IPS-15b (cell line): Measurements from ENCODE around the gene TRIM62.

Experiments used
- H3K27me3 ChIP-seq: one replicate; pipeline ENCODE4 v1.6.1; 2013; ENCODE audit warnings: low read length; ENCODE audit not compliant: control insufficient read depth, insufficient read depth
- H3K36me3 ChIP-seq: one replicate; pipeline ENCODE4 v1.6.1; 2013; ENCODE audit warnings: low read length; ENCODE audit not compliant: control insufficient read depth, insufficient read depth
- H3K4me1 ChIP-seq: one replicate; pipeline ENCODE4 v1.6.1; 2013; ENCODE audit warnings: mild to moderate bottlenecking, low read length; ENCODE audit not compliant: control insufficient read depth, insufficient read depth
- H3K4me3 ChIP-seq: one replicate; pipeline ENCODE4 v1.5.1; 2013; ENCODE audit warnings: low read depth, low read length
- H3K9ac ChIP-seq: one replicate; pipeline ENCODE4 v1.6.1; 2013; ENCODE audit warnings: low read depth, mild to moderate bottlenecking, low read length
- H3K9me3 ChIP-seq: one replicate; pipeline ENCODE4 v1.6.1; 2013; ENCODE audit warnings: mild to moderate bottlenecking, low read length; ENCODE audit not compliant: control insufficient read depth, insufficient read depth

Gene TRIM62

DNA sequence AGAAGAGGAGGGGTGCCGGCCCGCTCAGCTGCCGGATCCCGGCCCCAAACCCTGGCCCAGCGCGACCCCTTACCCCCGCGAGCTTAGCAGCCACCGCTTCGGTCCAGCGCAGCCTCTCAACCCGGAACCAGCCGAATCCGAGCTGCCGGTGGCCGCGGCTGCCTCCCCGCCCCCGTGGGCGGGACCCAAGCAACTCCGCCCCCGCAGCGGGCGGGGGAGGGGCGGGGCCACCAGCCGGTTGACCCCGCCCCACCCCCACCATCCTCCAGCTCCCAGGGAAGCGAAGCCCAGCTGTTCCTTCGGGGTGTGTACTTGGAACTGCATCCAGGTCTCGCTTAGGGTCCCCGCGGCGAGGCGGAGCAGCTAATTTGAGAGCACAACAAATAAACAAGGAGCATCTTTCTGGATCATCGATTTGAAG lies at the start of gene TRIM62:
TRIM62 (minus strand) TSS at position 123 of the 421 bp plus-strand sequence. CDS start 611 bp downstream, outside the sequence.
- H3K9me3 ChIP-seq = no peaks in the 10 kb centered on the region
- H3K27me3 ChIP-seq = peaks cover 15% of the 10 kb centered on the region
- H3K9ac ChIP-seq = no peak within 1 kb of the TSS
- H3K4me1 ChIP-seq = peaks cover 7% of the 10 kb centered on the region
- H3K4me3 ChIP-seq = peak within 1 kb of the TSS; percentile 86
- no peaks in the 10 kb centered on the region for H3K36me3 ChIP-seq

DNA sequence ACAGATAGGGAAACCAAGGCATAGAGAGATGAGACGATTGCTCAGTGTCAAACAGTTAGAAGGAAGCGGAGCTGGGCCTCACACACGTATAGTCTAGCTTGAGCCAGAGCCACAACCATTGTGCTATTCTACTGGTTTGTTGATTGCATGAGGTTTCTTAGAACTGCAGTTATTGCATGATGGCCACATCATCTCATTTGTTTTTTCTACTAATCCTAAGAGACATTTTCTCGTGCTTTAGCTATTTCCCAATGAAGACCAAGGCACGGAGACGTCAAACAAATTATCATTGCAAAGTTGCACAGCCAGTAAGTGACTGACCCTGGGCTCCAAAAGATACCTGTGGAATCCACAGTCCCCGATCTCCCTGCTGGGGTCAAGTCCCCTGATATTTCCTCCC lies 49.3 kb upstream of the TRIM62 start:
- no peak overlapping the region for H3K9ac ChIP-seq
- H3K4me1 ChIP-seq = no peaks in the 10 kb centered on the region

DNA sequence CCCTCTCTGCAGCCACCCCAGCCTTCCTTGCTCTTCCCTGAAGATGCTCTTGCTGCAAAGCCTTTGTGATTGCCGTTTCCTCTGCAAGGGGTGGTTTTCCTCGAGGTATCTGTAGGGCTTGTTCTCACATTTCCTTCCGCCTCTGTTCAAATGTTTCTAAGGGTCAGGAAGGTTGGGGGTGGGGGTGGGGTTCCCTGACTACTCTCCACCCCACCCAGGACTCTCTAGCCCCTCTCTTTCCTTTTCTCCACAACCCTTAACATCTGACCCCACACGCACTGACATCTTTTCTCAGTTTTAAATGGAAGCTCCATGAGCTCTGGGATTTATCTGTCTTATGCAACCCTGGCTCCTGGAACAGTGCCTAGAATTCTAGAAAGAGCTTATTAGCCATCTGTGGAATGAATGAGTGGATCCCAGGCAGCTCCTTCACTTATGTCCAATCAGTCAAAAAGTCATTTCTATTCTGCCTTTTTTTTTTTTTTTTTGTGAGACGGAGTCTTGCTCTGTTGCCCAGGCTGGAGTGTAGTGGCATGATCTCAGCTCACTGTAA lies 47.2 kb upstream of the TRIM62 start:
- Histone ChIP-seq H3K27me3 (no peaks in the 10 kb centered on the region), H3K4me3 (no peak overlapping the region), H3K36me3 (no peaks in the 10 kb centered on the region), H3K9ac (no peak overlapping the region), H3K4me1 (no peaks in the 10 kb centered on the region), H3K9me3 (peaks cover 4% of the 10 kb centered on the region)

More for the DNA sequence above, 49.3 kb upstream of the TRIM62 start:
- H3K36me3 ChIP-seq = no peaks in the 10 kb centered on the region
- no peaks in the 10 kb centered on the region for H3K9me3 ChIP-seq
- no peak overlapping the region for H3K4me3 ChIP-seq
- no peaks in the 10 kb centered on the region for H3K27me3 ChIP-seq

DNA sequence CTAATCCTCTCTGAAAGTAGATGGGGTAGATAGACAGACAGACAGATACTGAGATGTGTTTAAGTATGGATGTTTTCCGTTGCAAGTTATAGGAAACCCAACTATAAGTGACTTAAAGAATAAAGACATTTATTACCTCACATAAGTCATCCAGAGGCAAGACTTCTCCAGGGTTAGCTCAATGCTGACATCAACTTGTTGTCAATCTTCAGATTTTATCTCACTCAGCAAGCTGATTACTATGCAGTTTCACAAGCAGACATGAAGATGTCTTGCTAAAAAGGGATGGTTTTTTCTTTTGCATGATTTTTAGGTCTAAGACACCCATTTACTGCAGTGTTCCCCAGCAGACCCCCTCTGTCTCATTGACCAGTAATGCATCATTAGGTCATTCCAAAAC lies 43.7 kb upstream of the TRIM62 start:
- no peaks in the 10 kb centered on the region for H3K27me3 ChIP-seq
- H3K4me3 ChIP-seq = no peak overlapping the region
- peaks cover 4% of the 10 kb centered on the region for H3K9me3 ChIP-seq
- H3K36me3 ChIP-seq = no peaks in the 10 kb centered on the region
- no peaks in the 10 kb centered on the region for H3K4me1 ChIP-seq
- H3K9ac ChIP-seq = no peak overlapping the region

DNA sequence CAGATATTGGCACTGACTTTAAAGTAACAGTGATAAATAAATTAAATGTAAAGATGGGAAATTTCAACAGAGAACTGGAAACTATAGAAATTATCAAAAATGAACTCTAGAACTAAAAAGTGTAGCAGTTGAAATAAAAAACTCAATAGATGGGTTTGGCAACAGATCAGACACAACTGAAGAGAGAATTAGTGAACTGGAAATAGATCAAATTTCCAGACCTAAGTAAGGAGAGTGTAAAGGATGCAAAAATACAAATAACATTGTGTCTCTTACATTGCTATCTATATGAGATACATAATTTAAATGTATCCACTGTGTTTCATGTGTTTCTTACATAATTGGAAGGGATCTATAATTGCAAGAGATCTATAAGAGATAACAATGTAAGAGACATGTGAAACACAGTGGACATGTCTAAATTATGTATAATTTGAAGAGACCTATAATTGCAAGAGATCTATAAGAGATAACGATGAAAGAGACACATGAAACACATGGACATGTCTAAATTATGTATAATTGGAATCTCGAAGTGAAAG lies 42.4 kb upstream of the TRIM62 start:
- Histone ChIP-seq H3K4me3 (no peak overlapping the region), H3K9me3 (peaks cover 4% of the 10 kb centered on the region), H3K4me1 (no peaks in the 10 kb centered on the region), H3K27me3 (no peaks in the 10 kb centered on the region), H3K36me3 (no peaks in the 10 kb centered on the region), H3K9ac (no peak overlapping the region)

DNA sequence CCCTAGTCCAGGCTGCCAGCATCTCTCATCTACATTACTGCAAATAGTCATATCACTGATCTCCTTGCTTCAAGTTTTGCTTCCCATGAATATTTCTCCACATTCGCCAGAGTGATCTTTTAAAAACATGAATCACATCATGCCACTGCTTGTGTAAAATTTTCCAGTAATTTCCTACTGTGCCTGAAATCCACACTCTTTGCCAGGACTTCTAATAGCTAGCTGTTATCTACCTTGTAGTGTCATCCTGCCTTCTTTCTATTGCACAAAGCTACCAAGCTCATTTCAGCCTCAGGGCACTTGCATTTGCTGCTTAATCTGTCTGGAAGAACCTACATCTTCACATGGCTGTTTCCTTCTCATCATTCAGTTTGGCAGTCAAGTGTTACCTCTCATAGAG lies 40.5 kb upstream of the TRIM62 start:
- no peaks in the 10 kb centered on the region for H3K4me1 ChIP-seq
- no peak overlapping the region for H3K4me3 ChIP-seq
- peaks cover 4% of the 10 kb centered on the region for H3K9me3 ChIP-seq
- no peaks in the 10 kb centered on the region for H3K36me3 ChIP-seq
- H3K27me3 ChIP-seq = no peaks in the 10 kb centered on the region
- H3K9ac ChIP-seq = no peak overlapping the region

DNA sequence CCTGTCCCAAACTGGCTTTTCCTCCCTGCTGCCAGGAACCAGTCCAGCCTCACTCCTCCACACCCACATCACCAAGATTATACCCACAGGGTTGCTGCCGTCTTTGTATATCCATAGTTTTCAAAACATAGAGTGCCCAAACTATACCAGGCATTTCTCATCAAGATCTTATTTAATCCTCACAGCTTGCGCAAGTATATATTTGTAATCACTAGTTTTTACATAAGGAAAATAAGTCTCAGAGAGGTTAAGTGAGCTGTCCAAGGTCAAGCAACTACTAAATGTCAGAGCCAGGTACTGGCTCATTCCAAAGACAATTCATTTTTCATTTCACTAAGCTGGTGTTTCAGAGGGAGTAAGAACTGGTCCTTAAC lies 39.5 kb upstream of the TRIM62 start:
- H3K4me3 ChIP-seq = no peak overlapping the region
- H3K9me3 ChIP-seq = peaks cover 4% of the 10 kb centered on the region
- H3K27me3 ChIP-seq = no peaks in the 10 kb centered on the region
- H3K4me1 ChIP-seq = no peaks in the 10 kb centered on the region
- no peak overlapping the region for H3K9ac ChIP-seq
- no peaks in the 10 kb centered on the region for H3K36me3 ChIP-seq

DNA sequence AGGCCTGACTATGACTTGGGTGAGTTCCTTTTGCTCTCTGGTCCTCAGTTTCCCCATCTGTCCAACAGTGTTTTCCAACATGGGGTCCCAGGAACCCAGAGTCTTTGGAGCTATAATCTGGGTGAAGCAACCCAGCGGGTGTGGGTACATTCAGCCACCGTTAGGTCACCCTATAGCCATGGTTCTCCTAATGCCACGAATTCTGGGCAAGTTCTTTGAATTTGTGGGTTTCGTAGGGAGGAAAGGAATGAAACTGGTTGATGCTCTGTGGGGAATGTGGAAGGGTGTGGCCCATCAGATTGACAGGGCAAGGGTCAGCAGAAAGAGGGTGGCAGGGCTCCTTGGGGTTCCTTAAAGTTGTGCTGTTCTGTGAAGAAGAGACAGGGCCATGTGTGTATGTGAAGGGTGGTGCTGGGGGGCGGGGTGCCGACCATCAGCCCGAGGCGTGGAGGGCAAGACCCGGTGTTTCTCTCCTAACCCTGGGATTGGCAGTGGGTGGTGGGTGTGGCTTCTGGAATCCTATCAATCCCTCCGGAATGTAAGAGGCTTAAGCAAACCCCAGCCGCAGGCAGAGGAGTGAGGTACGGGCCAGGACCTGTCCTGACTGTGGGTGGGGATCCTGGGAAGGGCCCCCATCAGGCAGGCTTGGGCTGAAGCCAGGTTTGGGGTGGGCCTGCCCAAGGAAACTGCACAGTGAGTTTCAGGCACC lies 39.0 kb upstream of the TRIM62 start:
- H3K9me3 ChIP-seq = peaks cover 4% of the 10 kb centered on the region
- no peak overlapping the region for H3K4me3 ChIP-seq
- no peaks in the 10 kb centered on the region for H3K27me3 ChIP-seq
- H3K36me3 ChIP-seq = no peaks in the 10 kb centered on the region
- H3K9ac ChIP-seq = no peak overlapping the region
- H3K4me1 ChIP-seq = no peaks in the 10 kb centered on the region

DNA sequence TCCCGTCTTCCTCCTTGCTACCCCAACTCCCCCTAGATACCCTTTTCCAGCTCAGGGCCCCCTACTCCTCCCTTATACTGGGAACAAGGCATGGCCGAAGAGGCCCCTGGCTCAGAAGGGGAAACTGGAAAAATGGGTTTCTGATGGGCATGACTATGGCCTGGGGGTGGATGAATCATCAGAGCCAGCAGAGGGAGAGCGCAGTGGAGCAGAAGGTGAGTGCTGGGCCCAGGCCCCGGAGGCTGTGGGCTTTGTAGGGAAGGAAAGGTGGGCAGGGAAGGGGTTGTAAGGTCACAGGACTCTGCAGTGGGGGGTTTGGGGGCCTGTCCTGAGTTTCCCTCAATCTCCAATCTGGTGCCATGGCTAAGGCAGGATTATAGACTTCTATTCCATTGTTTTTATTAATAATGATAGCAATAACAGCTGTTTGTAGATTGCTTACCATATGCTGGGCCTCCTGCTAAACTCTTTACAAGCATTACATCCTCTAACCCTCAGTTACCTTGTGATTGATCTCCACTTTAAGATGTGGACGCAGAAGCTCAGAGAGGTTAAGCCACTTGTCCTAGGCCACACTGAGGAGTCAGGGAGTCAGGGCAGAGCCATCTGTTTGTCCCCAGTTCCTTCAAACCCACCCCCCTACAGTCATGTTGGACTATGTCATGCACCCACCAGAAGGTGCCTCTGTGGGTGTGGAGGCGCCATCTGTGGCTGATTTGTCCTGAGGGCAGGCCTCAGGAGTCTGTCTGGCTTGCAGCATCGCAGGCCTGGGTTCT lies 38.2 kb upstream of the TRIM62 start:
- Histone ChIP-seq H3K9me3 (peaks cover 4% of the 10 kb centered on the region), H3K9ac (no peak overlapping the region), H3K27me3 (no peaks in the 10 kb centered on the region), H3K4me1 (no peaks in the 10 kb centered on the region), H3K36me3 (no peaks in the 10 kb centered on the region), H3K4me3 (no peak overlapping the region)

DNA sequence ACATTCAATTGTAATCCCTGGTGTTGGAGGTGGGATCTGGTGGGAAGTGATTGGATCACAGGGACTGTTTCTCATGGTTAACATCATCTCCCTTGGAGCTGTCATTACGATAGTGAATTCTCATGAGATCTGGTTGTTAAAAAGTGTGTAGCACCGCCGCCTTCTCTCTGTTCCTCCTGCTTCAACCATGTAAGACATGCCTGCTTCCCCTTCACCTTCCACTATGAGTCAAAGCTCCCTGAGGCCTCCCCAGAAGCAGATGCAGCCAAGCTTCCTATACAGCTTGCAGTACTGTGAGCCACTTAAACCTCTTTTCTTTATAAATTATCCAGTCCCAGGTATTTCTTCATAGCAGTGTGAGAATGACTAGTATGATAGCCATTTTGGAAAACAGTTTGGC lies 30.1 kb upstream of the TRIM62 start:
- Histone ChIP-seq H3K9me3 (no peaks in the 10 kb centered on the region), H3K27me3 (no peaks in the 10 kb centered on the region)

DNA sequence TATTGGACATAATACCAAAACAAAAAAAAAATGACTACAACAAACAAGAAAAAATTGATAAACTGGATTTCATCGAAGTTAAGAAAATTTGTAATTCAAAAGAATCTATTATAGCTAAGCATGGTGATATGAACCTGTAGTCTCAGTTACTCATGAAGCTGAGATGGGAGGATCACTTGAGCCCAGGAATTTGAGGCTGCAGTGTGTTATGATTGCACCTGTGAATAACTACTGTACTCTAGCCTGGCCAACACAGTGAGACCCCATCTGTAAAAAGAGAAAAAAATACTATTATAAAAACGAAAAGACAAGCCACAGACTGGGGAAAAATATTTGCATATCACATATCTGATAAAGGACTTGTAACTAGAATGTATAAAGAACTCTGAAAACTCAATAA lies 24.5 kb upstream of the TRIM62 start:
- peaks cover 2% of the 10 kb centered on the region for H3K27me3 ChIP-seq
- no peaks in the 10 kb centered on the region for H3K4me1 ChIP-seq
- H3K36me3 ChIP-seq = no peaks in the 10 kb centered on the region
- H3K4me3 ChIP-seq = no peak overlapping the region
- no peaks in the 10 kb centered on the region for H3K9me3 ChIP-seq
- H3K9ac ChIP-seq = no peak overlapping the region

More for the DNA sequence above, 30.1 kb upstream of the TRIM62 start:
- H3K4me3 ChIP-seq = no peak overlapping the region
- H3K9ac ChIP-seq = no peak overlapping the region
- no peaks in the 10 kb centered on the region for H3K4me1 ChIP-seq
- H3K36me3 ChIP-seq = no peaks in the 10 kb centered on the region
